HEK293 (cell line): ENCODE results near the gene DNAJB2.

Experiments used
- CTCF ChIA-PET: fragments of 350-600 bp; formaldehyde crosslinking; extraction: SDS; loops from one replicate; lab custom pipeline; 2021; ENCODE audit warnings: antibody characterized with exemption; lab: Yijun Ruan, JAX
- POLR2A ChIA-PET: fragments of 300-600 bp; formaldehyde crosslinking; extraction: SDS; loops from one replicate; lab custom pipeline; 2020; ENCODE audit warnings: antibody characterized with exemption, inconsistent platforms; lab: Yijun Ruan, JAX
- H3K27ac ChIP-seq: fragments of 200-500 bp; sonication (Bioruptor generic); 2 replicates; pipeline ENCODE4 v1.5.1; 2014; ENCODE audit warnings: low read depth, low read length, control low read depth, inconsistent platforms; ENCODE audit errors: extremely low read depth
- H3K36me3 ChIP-seq, 2 experiments: fragments of 200-500 bp in 1 of 2; sonication (Bioruptor generic) in 1 of 2; 1 replicate in 1 of 2; 2 replicates in 1 of 2; pipeline ENCODE4 v1.5.1; 2014 to 2017; ENCODE audit warnings: inconsistent platforms in 2 of 2, low read length in 2 of 2; ENCODE audit not compliant: control insufficient read depth in 2 of 2, insufficient read depth in 1 of 2
- H3K4me1 ChIP-seq: fragments of 200-500 bp; sonication (Bioruptor generic); 2 replicates; pipeline ENCODE4 v1.5.1; 2014; ENCODE audit warnings: mild to moderate bottlenecking, low read length, inconsistent platforms; ENCODE audit not compliant: control insufficient read depth, insufficient read depth
- H3K4me3 ChIP-seq: 2 replicates; pipeline ENCODE4 v1.5.1; 2011; ENCODE audit warnings: low read depth, mild to moderate bottlenecking, control low read depth, low read length, moderate library complexity
- H3K9me3 ChIP-seq: fragments of 200-500 bp; sonication (Bioruptor generic); 2 replicates; pipeline ENCODE4 v1.5.1; 2014; ENCODE audit warnings: low read depth, low read length, inconsistent platforms; ENCODE audit not compliant: control insufficient read depth, insufficient read depth
- EGR2 ChIP-seq: fragments of 450-650 bp; formaldehyde crosslinking; IDR thresholded peaks from 2 replicates; pipeline ENCODE4 v1.5.1; 2016; ENCODE audit warnings: low read depth, missing biosample characterization, missing genetic modification characterization
- GLI4 ChIP-seq: fragments of 450-650 bp; formaldehyde crosslinking; IDR thresholded peaks from 2 replicates; pipeline ENCODE4 v1.5.1; 2016; ENCODE audit warnings: missing biosample characterization, missing genetic modification characterization
- GLIS1 ChIP-seq: fragments of 450-650 bp; formaldehyde crosslinking; IDR thresholded peaks from 2 replicates; pipeline ENCODE4 v1.5.1; 2016; ENCODE audit warnings: missing biosample characterization, missing genetic modification characterization
- SCRT2 ChIP-seq: fragments of 450-650 bp; formaldehyde crosslinking; IDR thresholded peaks from 2 replicates; pipeline ENCODE4 v1.5.1; 2016; ENCODE audit warnings: missing biosample characterization, missing genetic modification characterization
- ZBTB17 ChIP-seq: fragments of 450-650 bp; formaldehyde crosslinking; IDR thresholded peaks from 2 replicates; pipeline ENCODE4 v1.5.1; 2016; ENCODE audit warnings: missing biosample characterization, missing genetic modification characterization
- ZEB2 ChIP-seq: fragments of 450-650 bp; formaldehyde crosslinking; IDR thresholded peaks from 2 replicates; pipeline ENCODE4 v1.5.1; 2016; ENCODE audit warnings: missing biosample characterization, missing genetic modification characterization
- ZFHX2 ChIP-seq: fragments of 450-650 bp; formaldehyde crosslinking; conservative IDR thresholded peaks from 2 replicates; pipeline ENCODE4 v1.5.1; 2016; ENCODE audit warnings: missing biosample characterization, missing genetic modification characterization
- ZNF112 ChIP-seq: fragments of 450-650 bp; formaldehyde crosslinking; IDR thresholded peaks from 2 replicates; pipeline ENCODE4 v1.5.0; 2017; ENCODE audit warnings: missing biosample characterization, missing genetic modification characterization
- ZNF146 ChIP-seq: fragments of 450-650 bp; formaldehyde crosslinking; IDR thresholded peaks from 2 replicates; pipeline ENCODE4 v1.5.1; 2016; ENCODE audit warnings: missing biosample characterization, missing genetic modification characterization
- ZNF341 ChIP-seq: fragments of 450-650 bp; formaldehyde crosslinking; IDR thresholded peaks from 2 replicates; pipeline ENCODE4; 2016; ENCODE audit warnings: low read depth, missing biosample characterization, missing genetic modification characterization
- ZNF366 ChIP-seq: fragments of 450-650 bp; formaldehyde crosslinking; conservative IDR thresholded peaks from 2 replicates; pipeline ENCODE4 v1.5.1; 2016; ENCODE audit warnings: missing biosample characterization, missing genetic modification characterization
- ZNF501 ChIP-seq: fragments of 450-650 bp; formaldehyde crosslinking; IDR thresholded peaks from 2 replicates; pipeline ENCODE4 v1.5.1; 2016; ENCODE audit warnings: missing biosample characterization, missing genetic modification characterization
- ZNF558 ChIP-seq: fragments of 450-650 bp; formaldehyde crosslinking; IDR thresholded peaks from 2 replicates; pipeline ENCODE4 v1.5.1; 2016; ENCODE audit warnings: missing biosample characterization, missing genetic modification characterization
- ZNF600 ChIP-seq: fragments of 450-650 bp; formaldehyde crosslinking; IDR thresholded peaks from 2 replicates; pipeline ENCODE4 v1.5.1; 2016; ENCODE audit warnings: missing biosample characterization, missing genetic modification characterization
- ZNF629 ChIP-seq: fragments of 450-650 bp; formaldehyde crosslinking; IDR thresholded peaks from 2 replicates; pipeline ENCODE4 v1.5.1; 2017; ENCODE audit warnings: missing biosample characterization, missing genetic modification characterization
- ZNF747 ChIP-seq: fragments of 450-650 bp; formaldehyde crosslinking; IDR thresholded peaks from 2 replicates; pipeline ENCODE4 v1.5.1; 2016; ENCODE audit warnings: missing biosample characterization, missing genetic modification characterization
- ZSCAN30 ChIP-seq: fragments of 450-650 bp; IDR thresholded peaks from 2 replicates; pipeline ENCODE4 v1.5.1; 2018; ENCODE audit warnings: missing biosample characterization, mild to moderate bottlenecking, missing genetic modification characterization, moderate library complexity
- TF ChIP-seq, protein P1 (sequence below): fragments of 450-650 bp; formaldehyde crosslinking; IDR thresholded peaks from 2 replicates; pipeline ENCODE4 v1.5.1; 2017; ENCODE audit warnings: missing biosample characterization, missing genetic modification characterization
- TF ChIP-seq, protein P2 (sequence below): fragments of 450-650 bp; formaldehyde crosslinking; IDR thresholded peaks from 2 replicates; pipeline ENCODE4 v1.5.1; 2016; ENCODE audit warnings: missing biosample characterization, missing genetic modification characterization
- TF ChIP-seq, protein P3 (sequence below): fragments of 450-650 bp; formaldehyde crosslinking; IDR thresholded peaks from 2 replicates; pipeline ENCODE4 v1.5.1; 2016; ENCODE audit warnings: missing biosample characterization, missing genetic modification characterization, borderline replicate concordance
- TF ChIP-seq, protein P4 (sequence below): fragments of 450-650 bp; formaldehyde crosslinking; IDR thresholded peaks from 2 replicates; pipeline ENCODE4 v1.5.1; 2016; ENCODE audit warnings: missing biosample characterization, missing genetic modification characterization

Gene DNAJB2

DNA sequence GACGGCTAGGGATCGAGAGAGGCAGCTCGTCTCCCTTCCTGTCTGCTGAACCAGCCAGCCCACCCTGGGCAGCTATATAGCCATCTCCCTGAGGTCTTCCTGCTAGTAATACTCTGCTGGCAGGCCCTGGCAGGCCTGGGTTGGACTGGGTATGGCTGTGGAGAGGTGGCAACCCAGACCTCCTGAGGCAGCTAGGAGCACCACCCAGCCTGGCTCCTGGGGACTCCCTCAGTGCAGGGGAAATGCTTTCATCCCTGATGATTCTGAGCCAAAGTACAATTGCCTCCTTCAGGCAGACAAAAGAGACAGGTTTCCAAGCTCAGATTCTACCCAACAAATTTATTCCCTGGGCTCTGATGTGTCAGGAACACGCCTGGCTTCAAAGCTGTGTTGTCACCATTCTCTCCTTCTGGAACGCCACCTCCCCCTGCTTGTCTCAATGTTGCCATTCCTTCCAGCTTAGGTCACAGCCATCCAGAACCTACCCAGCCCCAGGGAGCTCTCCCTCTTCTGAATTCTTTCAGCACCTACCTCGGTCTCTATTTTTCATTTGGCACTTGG lies 4.7 kb upstream of the DNAJB2 start (continued):
- TF ChIP-seq, protein P1, sequence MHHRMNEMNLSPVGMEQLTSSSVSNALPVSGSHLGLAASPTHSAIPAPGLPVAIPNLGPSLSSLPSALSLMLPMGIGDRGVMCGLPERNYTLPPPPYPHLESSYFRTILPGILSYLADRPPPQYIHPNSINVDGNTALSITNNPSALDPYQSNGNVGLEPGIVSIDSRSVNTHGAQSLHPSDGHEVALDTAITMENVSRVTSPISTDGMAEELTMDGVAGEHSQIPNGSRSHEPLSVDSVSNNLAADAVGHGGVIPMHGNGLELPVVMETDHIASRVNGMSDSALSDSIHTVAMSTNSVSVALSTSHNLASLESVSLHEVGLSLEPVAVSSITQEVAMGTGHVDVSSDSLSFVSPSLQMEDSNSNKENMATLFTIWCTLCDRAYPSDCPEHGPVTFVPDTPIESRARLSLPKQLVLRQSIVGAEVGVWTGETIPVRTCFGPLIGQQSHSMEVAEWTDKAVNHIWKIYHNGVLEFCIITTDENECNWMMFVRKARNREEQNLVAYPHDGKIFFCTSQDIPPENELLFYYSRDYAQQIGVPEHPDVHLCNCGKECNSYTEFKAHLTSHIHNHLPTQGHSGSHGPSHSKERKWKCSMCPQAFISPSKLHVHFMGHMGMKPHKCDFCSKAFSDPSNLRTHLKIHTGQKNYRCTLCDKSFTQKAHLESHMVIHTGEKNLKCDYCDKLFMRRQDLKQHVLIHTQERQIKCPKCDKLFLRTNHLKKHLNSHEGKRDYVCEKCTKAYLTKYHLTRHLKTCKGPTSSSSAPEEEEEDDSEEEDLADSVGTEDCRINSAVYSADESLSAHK (tag by site-specific recombination), result no peak
- no peak for TF ChIP-seq ZNF747 (tag by site-specific recombination)
- TF ChIP-seq, protein P2, sequence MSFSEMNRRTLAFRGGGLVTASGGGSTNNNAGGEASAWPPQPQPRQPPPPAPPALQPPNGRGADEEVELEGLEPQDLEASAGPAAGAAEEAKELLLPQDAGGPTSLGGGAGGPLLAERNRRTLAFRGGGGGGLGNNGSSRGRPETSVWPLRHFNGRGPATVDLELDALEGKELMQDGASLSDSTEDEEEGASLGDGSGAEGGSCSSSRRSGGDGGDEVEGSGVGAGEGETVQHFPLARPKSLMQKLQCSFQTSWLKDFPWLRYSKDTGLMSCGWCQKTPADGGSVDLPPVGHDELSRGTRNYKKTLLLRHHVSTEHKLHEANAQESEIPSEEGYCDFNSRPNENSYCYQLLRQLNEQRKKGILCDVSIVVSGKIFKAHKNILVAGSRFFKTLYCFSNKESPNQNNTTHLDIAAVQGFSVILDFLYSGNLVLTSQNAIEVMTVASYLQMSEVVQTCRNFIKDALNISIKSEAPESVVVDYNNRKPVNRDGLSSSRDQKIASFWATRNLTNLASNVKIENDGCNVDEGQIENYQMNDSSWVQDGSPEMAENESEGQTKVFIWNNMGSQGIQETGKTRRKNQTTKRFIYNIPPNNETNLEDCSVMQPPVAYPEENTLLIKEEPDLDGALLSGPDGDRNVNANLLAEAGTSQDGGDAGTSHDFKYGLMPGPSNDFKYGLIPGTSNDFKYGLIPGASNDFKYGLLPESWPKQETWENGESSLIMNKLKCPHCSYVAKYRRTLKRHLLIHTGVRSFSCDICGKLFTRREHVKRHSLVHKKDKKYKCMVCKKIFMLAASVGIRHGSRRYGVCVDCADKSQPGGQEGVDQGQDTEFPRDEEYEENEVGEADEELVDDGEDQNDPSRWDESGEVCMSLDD (tag by site-specific recombination), result no peak
- TF ChIP-seq, protein P3, sequence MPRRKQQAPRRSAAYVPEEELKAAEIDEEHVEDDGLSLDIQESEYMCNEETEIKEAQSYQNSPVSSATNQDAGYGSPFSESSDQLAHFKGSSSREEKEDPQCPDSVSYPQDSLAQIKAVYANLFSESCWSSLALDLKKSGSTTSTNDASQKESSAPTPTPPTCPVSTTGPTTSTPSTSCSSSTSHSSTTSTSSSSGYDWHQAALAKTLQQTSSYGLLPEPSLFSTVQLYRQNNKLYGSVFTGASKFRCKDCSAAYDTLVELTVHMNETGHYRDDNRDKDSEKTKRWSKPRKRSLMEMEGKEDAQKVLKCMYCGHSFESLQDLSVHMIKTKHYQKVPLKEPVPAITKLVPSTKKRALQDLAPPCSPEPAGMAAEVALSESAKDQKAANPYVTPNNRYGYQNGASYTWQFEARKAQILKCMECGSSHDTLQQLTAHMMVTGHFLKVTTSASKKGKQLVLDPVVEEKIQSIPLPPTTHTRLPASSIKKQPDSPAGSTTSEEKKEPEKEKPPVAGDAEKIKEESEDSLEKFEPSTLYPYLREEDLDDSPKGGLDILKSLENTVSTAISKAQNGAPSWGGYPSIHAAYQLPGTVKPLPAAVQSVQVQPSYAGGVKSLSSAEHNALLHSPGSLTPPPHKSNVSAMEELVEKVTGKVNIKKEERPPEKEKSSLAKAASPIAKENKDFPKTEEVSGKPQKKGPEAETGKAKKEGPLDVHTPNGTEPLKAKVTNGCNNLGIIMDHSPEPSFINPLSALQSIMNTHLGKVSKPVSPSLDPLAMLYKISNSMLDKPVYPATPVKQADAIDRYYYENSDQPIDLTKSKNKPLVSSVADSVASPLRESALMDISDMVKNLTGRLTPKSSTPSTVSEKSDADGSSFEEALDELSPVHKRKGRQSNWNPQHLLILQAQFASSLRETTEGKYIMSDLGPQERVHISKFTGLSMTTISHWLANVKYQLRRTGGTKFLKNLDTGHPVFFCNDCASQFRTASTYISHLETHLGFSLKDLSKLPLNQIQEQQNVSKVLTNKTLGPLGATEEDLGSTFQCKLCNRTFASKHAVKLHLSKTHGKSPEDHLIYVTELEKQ (tag by site-specific recombination), result no peak
- TF ChIP-seq ZNF112 (tag by site-specific recombination), result no peak
- no peak for TF ChIP-seq ZNF558 (tag by site-specific recombination)
- no peak for TF ChIP-seq ZNF146 (tag by site-specific recombination)
- peak; percentile 74 for TF ChIP-seq GLIS1 (tag by site-specific recombination)
- TF ChIP-seq ZNF629 (tag by site-specific recombination), result peak; percentile 54
- peak; percentile 74; the same call in 1 of the 2 replicates for TF ChIP-seq ZNF600 (tag by site-specific recombination)
- TF ChIP-seq, all 188 proteins: peak for 11

DNA sequence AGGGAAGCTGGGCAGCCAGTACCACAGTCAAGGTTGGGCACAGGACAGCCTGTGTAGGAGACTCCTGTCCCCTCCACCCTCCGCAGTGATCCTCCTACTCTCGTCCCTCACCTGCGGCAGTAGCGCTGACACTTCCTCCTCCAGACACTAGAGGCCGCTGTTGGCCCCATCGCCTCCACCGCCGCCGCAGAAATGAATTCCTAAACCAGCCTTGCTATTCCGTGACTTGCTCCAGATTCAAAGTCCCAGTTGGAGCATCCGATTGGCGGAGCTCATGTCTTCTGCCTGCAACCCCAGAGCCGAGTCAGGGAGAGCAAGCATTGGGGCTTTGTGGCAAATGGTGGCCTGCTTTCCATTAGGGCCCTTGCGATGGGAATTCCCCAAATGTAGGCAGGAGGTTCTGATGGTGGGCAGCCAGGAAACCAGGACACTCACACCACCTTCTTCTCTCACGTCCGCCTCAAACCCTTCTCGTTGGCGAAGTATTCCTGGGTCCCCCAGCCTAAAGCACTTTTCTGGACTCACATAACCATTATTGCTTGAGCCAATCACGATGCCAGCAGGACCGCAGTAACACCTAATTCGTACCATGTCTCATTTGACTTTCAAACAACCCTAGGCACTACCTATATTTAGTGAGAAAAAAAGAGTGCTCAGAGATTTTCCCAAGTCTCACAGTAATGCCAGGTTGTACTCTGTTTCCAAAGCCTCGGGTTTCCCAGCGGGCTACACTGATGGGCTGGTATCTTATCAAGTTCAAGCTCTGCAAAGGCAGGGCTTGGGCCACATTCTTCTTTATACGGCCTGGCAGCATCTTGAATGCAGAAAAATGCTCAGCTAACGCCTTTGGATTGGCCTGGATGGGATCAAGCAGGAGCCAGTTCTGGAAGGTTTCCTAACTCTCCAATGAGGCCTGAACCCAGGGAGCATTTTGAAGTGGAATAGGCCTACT lies 1.2 kb upstream of the DNAJB2 start:
- Histone ChIP-seq H3K4me3 (no peak overlapping the region), H3K36me3 (peaks cover 0 to 28% of the 10 kb centered on the region in 2 experiments; a peak in 1 of 3 replicates), H3K9me3 (no peaks in the 10 kb centered on the region), H3K4me1 (peaks cover 6% of the 10 kb centered on the region), H3K27ac (peak overlapping the region; percentile 45; the same call in 1 of the 2 replicates)
- ChIA-PET POLR2A (interaction anchor here (0.6 to 1.8 kb wide), 16 partner anchors 14 to 102 kb away, joined by 3 to 18 read pairs (median 6); partner anchors contain the start of genes ANKZF1, ATG9A, CNPPD1 and GLB1L), CTCF (interaction anchor here (0.6 to 15.0 kb wide), 42 partner anchors 9 to 1007 kb away, joined by 3 to 297 read pairs (median 4); partner anchors contain the start of genes ANKZF1, ATG9A, DNPEP and GLB1L)
- 0 out of 2 replicates have a peak, but pooled peaks have one; percentile 17 for TF ChIP-seq ZNF366 (tag by site-specific recombination)
- TF ChIP-seq ZFHX2 (tag by site-specific recombination), result peak; percentile 63
- TF ChIP-seq SCRT2 (tag by site-specific recombination), result no peak
- TF ChIP-seq, protein P4, sequence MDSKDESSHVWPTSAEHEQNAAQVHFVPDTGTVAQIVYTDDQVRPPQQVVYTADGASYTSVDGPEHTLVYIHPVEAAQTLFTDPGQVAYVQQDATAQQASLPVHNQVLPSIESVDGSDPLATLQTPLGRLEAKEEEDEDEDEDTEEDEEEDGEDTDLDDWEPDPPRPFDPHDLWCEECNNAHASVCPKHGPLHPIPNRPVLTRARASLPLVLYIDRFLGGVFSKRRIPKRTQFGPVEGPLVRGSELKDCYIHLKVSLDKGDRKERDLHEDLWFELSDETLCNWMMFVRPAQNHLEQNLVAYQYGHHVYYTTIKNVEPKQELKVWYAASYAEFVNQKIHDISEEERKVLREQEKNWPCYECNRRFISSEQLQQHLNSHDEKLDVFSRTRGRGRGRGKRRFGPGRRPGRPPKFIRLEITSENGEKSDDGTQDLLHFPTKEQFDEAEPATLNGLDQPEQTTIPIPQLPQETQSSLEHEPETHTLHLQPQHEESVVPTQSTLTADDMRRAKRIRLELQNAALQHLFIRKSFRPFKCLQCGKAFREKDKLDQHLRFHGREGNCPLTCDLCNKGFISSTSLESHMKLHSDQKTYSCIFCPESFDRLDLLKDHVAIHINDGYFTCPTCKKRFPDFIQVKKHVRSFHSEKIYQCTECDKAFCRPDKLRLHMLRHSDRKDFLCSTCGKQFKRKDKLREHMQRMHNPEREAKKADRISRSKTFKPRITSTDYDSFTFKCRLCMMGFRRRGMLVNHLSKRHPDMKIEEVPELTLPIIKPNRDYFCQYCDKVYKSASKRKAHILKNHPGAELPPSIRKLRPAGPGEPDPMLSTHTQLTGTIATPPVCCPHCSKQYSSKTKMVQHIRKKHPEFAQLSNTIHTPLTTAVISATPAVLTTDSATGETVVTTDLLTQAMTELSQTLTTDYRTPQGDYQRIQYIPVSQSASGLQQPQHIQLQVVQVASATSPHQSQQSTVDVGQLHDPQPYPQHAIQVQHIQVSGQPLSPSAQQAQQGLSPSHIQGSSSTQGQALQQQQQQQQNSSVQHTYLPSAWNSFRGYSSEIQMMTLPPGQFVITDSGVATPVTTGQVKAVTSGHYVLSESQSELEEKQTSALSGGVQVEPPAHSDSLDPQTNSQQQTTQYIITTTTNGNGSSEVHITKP (tag by site-specific recombination), result peak; percentile 40
- peak; percentile 47; the same call in 1 of the 2 replicates for TF ChIP-seq EGR2
- peak; percentile 82 for TF ChIP-seq ZBTB17 (tag by site-specific recombination)
- peak; percentile 41; the same call in 1 of the 2 replicates for TF ChIP-seq ZEB2 (tag by site-specific recombination)
- TF ChIP-seq ZNF341 (tag by site-specific recombination), result peak; percentile 60
- TF ChIP-seq ZNF501, result 0 out of 2 replicates have a peak, but pooled peaks have one; percentile 19
- TF ChIP-seq ZSCAN30 (tag by site-specific recombination), result no peak
- TF ChIP-seq GLI4 (tag by site-specific recombination), result no peak
